Testis (tissue), 3 donors: ENCODE measurements around the gene HIPK3. TPM values are rescaled to one million over a fixed set of nuclear protein-coding genes. Genes with fewer than 3 reads are reported as not detected.

Source experiments
- DNase-seq: peaks from one replicate; pipeline ENCODE4 v3.0.0-alpha.2; 2019
- H3K27ac ChIP-seq, 2 donors: fragments of 200-600 bp; sonication (generic); one replicate each; pipeline ENCODE4 v1.5.1; 2019
- H3K27me3 ChIP-seq: fragments of 200-600 bp; sonication (generic); one replicate; pipeline ENCODE4 v1.5.1; 2019
- H3K36me3 ChIP-seq: fragments of 200-600 bp; sonication (generic); one replicate; pipeline ENCODE4 v1.5.1; 2017; ENCODE audit warnings: low read depth; ENCODE audit errors: missing control alignments
- H3K4me1 ChIP-seq: fragments of 200-600 bp; sonication (generic); one replicate; pipeline ENCODE4 v1.5.1; 2019
- H3K4me3 ChIP-seq, 2 donors: fragments of 200-600 bp; sonication (generic); one replicate each; pipeline ENCODE4 v1.5.1; 2017 to 2019
- H3K9me3 ChIP-seq: fragments of 200-600 bp; sonication (generic); one replicate; pipeline ENCODE4 v1.5.1; 2017
- POLR2A ChIP-seq: fragments of 450-650 bp; IDR thresholded peaks from one replicate; pipeline ENCODE4 v1.6.1; 2017; ENCODE audit warnings: antibody characterized with exemption, mild to moderate bottlenecking, moderate library complexity
- WGBS, 2 donors: methylation state at CpG; one replicate each; pipeline ENCODE4 v1.1.5; 2018; 5-methylcytosine and 5-hydroxymethylcytosine counted together
- intact Hi-C: fragments of 100-400 bp; cut with DNase I; formaldehyde crosslinking; loops from one replicate; pipeline ENCODE4 v1.15.1; 2023; ENCODE audit warnings: low total_unique reads
- polyA plus RNA-seq: library from polyadenylated mRNA; stranded (reverse); fragments of 350-450 nt; fragmentation: Illumina TruSeq; extraction: RNeasy Lipid Tissue Mini Kit (QIAGEN cat#74804); gene quantifications from one replicate; pipeline ENCODE4 v1.2.3, GENCODE V29; 2014; ENCODE audit warnings: low read depth, low replicate concordance; ENCODE audit not compliant: insufficient read depth
- total RNA-seq, 2 donors: library from RNA; depleted of rRNA; stranded (reverse); fragments of >200 nt; gene quantifications; one replicate each; pipeline ENCODE4 v1.2.3, GENCODE V29; 2016
- TF ChIP-seq, protein P1 (sequence below), 3 experiments: fragments of 450-650 bp in 2 of 3; fragments of 200-600 bp in 1 of 3; sonication (generic) in 1 of 3; IDR thresholded peaks; one replicate each; pipeline ENCODE4 v1.5.1; 2016 to 2019; ENCODE audit warnings: antibody characterized with exemption in 3 of 3, mild to moderate bottlenecking in 2 of 3, moderate library complexity in 1 of 3

The HIPK3 gene
- total and polyA plus RNA-seq, 3 donors from 2014 or later, result 47.6 to 90.2 (median 86.3) TPM

DNA sequence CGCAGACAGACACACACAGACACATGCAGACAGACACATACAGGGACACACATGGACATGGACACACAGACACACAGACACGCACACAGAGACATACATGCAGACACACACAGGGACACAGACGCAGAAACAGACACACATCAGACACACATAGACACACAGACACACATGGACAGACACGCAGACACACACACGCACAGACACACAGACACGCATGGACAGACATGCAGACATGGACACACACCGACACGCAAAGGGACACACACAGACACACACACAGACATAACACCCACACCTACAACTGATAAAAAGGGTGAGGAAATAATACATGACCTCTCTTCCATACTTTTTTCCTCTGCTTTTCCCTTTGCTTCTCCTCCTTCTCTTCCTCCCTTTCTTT is 146.2 kb downstream of the HIPK3 start:
- Histone ChIP-seq H3K4me1 (no peaks in the 10 kb centered on the region), H3K27ac (no peak overlapping the region), H3K4me3 (no peak overlapping the region), H3K9me3 (no peaks in the 10 kb centered on the region), H3K36me3 (no peaks in the 10 kb centered on the region), H3K27me3 (no peaks in the 10 kb centered on the region)
- TF ChIP-seq, protein P1, sequence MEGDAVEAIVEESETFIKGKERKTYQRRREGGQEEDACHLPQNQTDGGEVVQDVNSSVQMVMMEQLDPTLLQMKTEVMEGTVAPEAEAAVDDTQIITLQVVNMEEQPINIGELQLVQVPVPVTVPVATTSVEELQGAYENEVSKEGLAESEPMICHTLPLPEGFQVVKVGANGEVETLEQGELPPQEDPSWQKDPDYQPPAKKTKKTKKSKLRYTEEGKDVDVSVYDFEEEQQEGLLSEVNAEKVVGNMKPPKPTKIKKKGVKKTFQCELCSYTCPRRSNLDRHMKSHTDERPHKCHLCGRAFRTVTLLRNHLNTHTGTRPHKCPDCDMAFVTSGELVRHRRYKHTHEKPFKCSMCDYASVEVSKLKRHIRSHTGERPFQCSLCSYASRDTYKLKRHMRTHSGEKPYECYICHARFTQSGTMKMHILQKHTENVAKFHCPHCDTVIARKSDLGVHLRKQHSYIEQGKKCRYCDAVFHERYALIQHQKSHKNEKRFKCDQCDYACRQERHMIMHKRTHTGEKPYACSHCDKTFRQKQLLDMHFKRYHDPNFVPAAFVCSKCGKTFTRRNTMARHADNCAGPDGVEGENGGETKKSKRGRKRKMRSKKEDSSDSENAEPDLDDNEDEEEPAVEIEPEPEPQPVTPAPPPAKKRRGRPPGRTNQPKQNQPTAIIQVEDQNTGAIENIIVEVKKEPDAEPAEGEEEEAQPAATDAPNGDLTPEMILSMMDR (IDR thresholded peaks at IDR 0.05), result no peak
- TF ChIP-seq POLR2A, result no peak
- DNase-seq, result no peak
- intact Hi-C loops, result no loop called here
- WGBS, 2 donors, result 95 to 96% methylated on average over 7 to 8 of the region's 8 CpGs

GRCh38 chr11:33405834-33406602 is 148.8 kb downstream of the HIPK3 start:
- 52 to 66% methylated on average over 6 to 13 of the region's 13 CpGs for WGBS, 2 donors
- TF ChIP-seq, protein P1 (IDR thresholded peaks at IDR 0.05), result no peak
- TF ChIP-seq POLR2A, result no peak
- intact Hi-C loops, result no loop called here
- Histone ChIP-seq H3K4me1 (no peaks in the 10 kb centered on the region), H3K27ac (no peak overlapping the region), H3K27me3 (no peaks in the 10 kb centered on the region), H3K4me3 (no peak overlapping the region), H3K9me3 (no peaks in the 10 kb centered on the region), H3K36me3 (no peaks in the 10 kb centered on the region)
- no peak for DNase-seq

Other genes starting within 250 kb of the HIPK3 start
- 10 to 100 TPM; 14.9 to 23.2 TPM for gene DEPDC7, start 241.5 kb upstream of the HIPK3 start, total RNA-seq
- 47.7 TPM for gene DEPDC7, start 241.5 kb upstream of the HIPK3 start, polyA plus RNA-seq
- gene TCP11L1, start 217.8 kb upstream of the HIPK3 start, total RNA-seq, result 10 to 100 TPM; 26.6 to 31.9 TPM
- 13.6 TPM for gene TCP11L1, start 217.8 kb upstream of the HIPK3 start, polyA plus RNA-seq
- gene CSTF3, start 95.9 kb upstream of the HIPK3 start, total RNA-seq, result 10 to 100 TPM; 31.0 to 46.6 TPM
- gene CSTF3, start 95.9 kb upstream of the HIPK3 start, polyA plus RNA-seq, result 46.4 TPM
- 1 to 10 TPM; 6.5 to 8.9 TPM for gene KIAA1549L, start 118.7 kb downstream of the HIPK3 start, total RNA-seq
- 2.0 TPM for gene KIAA1549L, start 118.7 kb downstream of the HIPK3 start, polyA plus RNA-seq